ENCODE measurements around the gene DNAJC9. TPM values are rescaled to one million over a fixed set of nuclear protein-coding genes. Genes with fewer than 3 reads are reported as not detected.

The DNAJC9 gene
- total and polyA plus RNA-seq, 7 experiments from 2014 or later: 14.5 to 47.7 (median 27.2) TPM

- Histone ChIP-seq H3K27me3 (ENCODE audit: control insufficient read depth in 2 of 2, insufficient read depth in 2 of 2, low read length in 2 of 2) (no peaks in the 10 kb centered on the region), H3K9me3 (ENCODE audit: control insufficient read depth in 2 of 3, low read length in 3 of 3) (no peaks in the 10 kb centered on the region), H3K27ac (ENCODE audit: low read depth, low read length) (no peak overlapping the region), H3K36me3 (ENCODE audit: control insufficient read depth in 2 of 3, insufficient read depth in 3 of 3, low read length in 3 of 3) (peaks cover 0 to 25% (median 0%) of the 10 kb centered on the region in 3 experiments), H3K4me3 (ENCODE audit: low read length) (no peak overlapping the region), H3K4me1 (ENCODE audit: control insufficient read depth in 2 of 2, insufficient read depth in 2 of 2, low read length in 2 of 2) (no peaks in the 10 kb centered on the region)
- Mint-ChIP-seq H3K9me3 (peaks cover 0 to 2% (median 0%) of the 10 kb centered on the region in 11 donors), H3K27ac (no peak overlapping the region), H3K36me3 (peaks cover 22 to 77% (median 45%) of the 10 kb centered on the region in 5 donors), H3K4me1 (peaks cover 0 to 3% (median 0%) of the 10 kb centered on the region in 7 donors), H3K4me3 (no peak overlapping the region), H3K27me3 (no peaks in the 10 kb centered on the region)
- POLR2A ChIA-PET: no interaction called here
- ATAC-seq (no peak), DNase-seq (no peak)
- intact Hi-C loops (cut with micrococcal nuclease): no loop called here
- CTCF ChIA-PET: interaction anchor here (1.3 kb wide), 1 partner anchor 10 kb away, joined by 3 read pairs; no protein-coding TSS in a partner anchor
Measured at GRCh38 chr10:73217628-73218027, 29.4 kb downstream of the DNAJC9 start.

GRCh38 chr10:73215749-73216148, 31.3 kb downstream of the DNAJC9 start:
- Histone ChIP-seq H3K4me3 (ENCODE audit: low read length) (no peak overlapping the region), H3K9me3 (ENCODE audit: control insufficient read depth in 2 of 3, low read length in 3 of 3) (no peaks in the 10 kb centered on the region), H3K36me3 (ENCODE audit: control insufficient read depth in 2 of 3, insufficient read depth in 3 of 3, low read length in 3 of 3) (peaks cover 0 to 25% (median 0%) of the 10 kb centered on the region in 3 experiments), H3K27ac (ENCODE audit: low read depth, low read length) (no peak overlapping the region), H3K27me3 (ENCODE audit: control insufficient read depth in 2 of 2, insufficient read depth in 2 of 2, low read length in 2 of 2) (no peaks in the 10 kb centered on the region), H3K4me1 (ENCODE audit: control insufficient read depth in 2 of 2, insufficient read depth in 2 of 2, low read length in 2 of 2) (no peaks in the 10 kb centered on the region)
- peaks cover 0 to 2% (median 0%) of the 10 kb centered on the region in 11 donors for H3K9me3 Mint-ChIP-seq
- H3K4me3 Mint-ChIP-seq: no peak overlapping the region
- ChIA-PET CTCF (no interaction called here), POLR2A (no interaction called here)
- no peak overlapping the region for H3K27ac Mint-ChIP-seq
- intact Hi-C loops (cut with micrococcal nuclease): no loop called here
- no peak for DNase-seq
- peaks cover 16 to 75% (median 49%) of the 10 kb centered on the region in 5 donors for H3K36me3 Mint-ChIP-seq
- peaks cover 0 to 2% (median 0%) of the 10 kb centered on the region in 7 donors for H3K4me1 Mint-ChIP-seq
- H3K27me3 Mint-ChIP-seq: no peaks in the 10 kb centered on the region
- ATAC-seq: no peak

GRCh38 chr10:73211106-73211811, 35.8 kb downstream of the DNAJC9 start:
- H3K4me3 ChIP-seq (ENCODE audit: low read length): no peak overlapping the region
- ATAC-seq: no peak

GRCh38 chr10:73210395-73211105, 36.5 kb downstream of the DNAJC9 start:
- POLR2A ChIA-PET: no interaction called here
- Mint-ChIP-seq H3K27ac (no peak overlapping the region), H3K36me3 (peaks cover 13 to 57% (median 30%) of the 10 kb centered on the region in 5 donors), H3K27me3 (no peaks in the 10 kb centered on the region), H3K4me3 (no peak overlapping the region), H3K4me1 (peaks cover 0 to 2% (median 0%) of the 10 kb centered on the region in 7 donors), H3K9me3 (peaks cover 0 to 7% (median 0%) of the 10 kb centered on the region in 11 donors)
- Histone ChIP-seq H3K27ac (ENCODE audit: low read depth, low read length) (no peak overlapping the region), H3K36me3 (ENCODE audit: control insufficient read depth in 2 of 3, insufficient read depth in 3 of 3, low read length in 3 of 3) (peaks cover 0 to 11% (median 0%) of the 10 kb centered on the region in 3 experiments), H3K4me3 (ENCODE audit: low read length) (no peak overlapping the region), H3K9me3 (ENCODE audit: control insufficient read depth in 2 of 3, low read length in 3 of 3) (no peaks in the 10 kb centered on the region), H3K4me1 (ENCODE audit: control insufficient read depth in 2 of 2, insufficient read depth in 2 of 2, low read length in 2 of 2) (no peaks in the 10 kb centered on the region), H3K27me3 (ENCODE audit: control insufficient read depth in 2 of 2, insufficient read depth in 2 of 2, low read length in 2 of 2) (no peaks in the 10 kb centered on the region)
- CTCF ChIA-PET: no interaction called here
- intact Hi-C loops (cut with micrococcal nuclease): no loop called here
- ATAC-seq (no peak), DNase-seq (no peak)

More at GRCh38 chr10:73211106-73211811, 35.8 kb downstream of the DNAJC9 start:
- H3K4me3 Mint-ChIP-seq: no peak overlapping the region
- ChIA-PET POLR2A (no interaction called here), CTCF (no interaction called here)
- peaks cover 9 to 57% (median 31%) of the 10 kb centered on the region in 5 donors for H3K36me3 Mint-ChIP-seq
- H3K27me3 Mint-ChIP-seq: no peaks in the 10 kb centered on the region
- peak overlapping the region in 1 of 9 donors; percentile 12 for H3K27ac Mint-ChIP-seq
- Histone ChIP-seq H3K4me1 (ENCODE audit: control insufficient read depth in 2 of 2, insufficient read depth in 2 of 2, low read length in 2 of 2) (no peaks in the 10 kb centered on the region), H3K27me3 (ENCODE audit: control insufficient read depth in 2 of 2, insufficient read depth in 2 of 2, low read length in 2 of 2) (no peaks in the 10 kb centered on the region), H3K27ac (ENCODE audit: low read depth, low read length) (no peak overlapping the region), H3K9me3 (ENCODE audit: control insufficient read depth in 2 of 3, low read length in 3 of 3) (no peaks in the 10 kb centered on the region), H3K36me3 (ENCODE audit: control insufficient read depth in 2 of 3, insufficient read depth in 3 of 3, low read length in 3 of 3) (peaks cover 0 to 11% (median 0%) of the 10 kb centered on the region in 3 experiments)
- DNase-seq: no peak
- intact Hi-C loops (cut with micrococcal nuclease): no loop called here
- peaks cover 0 to 2% (median 0%) of the 10 kb centered on the region in 11 donors for H3K9me3 Mint-ChIP-seq
- peaks cover 0 to 2% (median 0%) of the 10 kb centered on the region in 7 donors for H3K4me1 Mint-ChIP-seq

- H3K4me3 ChIP-seq (ENCODE audit: low read length): no peak overlapping the region
- ATAC-seq (no peak), DNase-seq (no peak)
- Mint-ChIP-seq H3K4me1 (peaks cover 0 to 2% (median 0%) of the 10 kb centered on the region in 7 donors), H3K27ac (peak overlapping the region in 1 of 9 donors; percentile 18), H3K4me3 (no peak overlapping the region), H3K9me3 (peaks cover 0 to 7% (median 0%) of the 10 kb centered on the region in 11 donors), H3K27me3 (no peaks in the 10 kb centered on the region), H3K36me3 (peaks cover 13 to 53% (median 28%) of the 10 kb centered on the region in 5 donors)
- no peaks in the 10 kb centered on the region for H3K27me3 ChIP-seq (ENCODE audit: control insufficient read depth in 2 of 2, insufficient read depth in 2 of 2, low read length in 2 of 2)
- H3K36me3 ChIP-seq (ENCODE audit: control insufficient read depth in 2 of 3, insufficient read depth in 3 of 3, low read length in 3 of 3): peaks cover 0 to 11% (median 0%) of the 10 kb centered on the region in 3 experiments
- H3K27ac ChIP-seq (ENCODE audit: low read depth, low read length): no peak overlapping the region
- CTCF ChIA-PET: no interaction called here
- H3K4me1 ChIP-seq (ENCODE audit: control insufficient read depth in 2 of 2, insufficient read depth in 2 of 2, low read length in 2 of 2): no peaks in the 10 kb centered on the region
- no peaks in the 10 kb centered on the region for H3K9me3 ChIP-seq (ENCODE audit: control insufficient read depth in 2 of 3, low read length in 3 of 3)
- intact Hi-C loops (cut with micrococcal nuclease): no loop called here
- POLR2A ChIA-PET: no interaction called here
Measured at GRCh38 chr10:73209705-73210104, 37.4 kb downstream of the DNAJC9 start.

GRCh38 chr10:73207883-73208282, 39.2 kb downstream of the DNAJC9 start:
- H3K27ac Mint-ChIP-seq: no peak overlapping the region
- Histone ChIP-seq H3K27me3 (ENCODE audit: control insufficient read depth in 2 of 2, insufficient read depth in 2 of 2, low read length in 2 of 2) (no peaks in the 10 kb centered on the region), H3K27ac (ENCODE audit: low read depth, low read length) (no peak overlapping the region), H3K9me3 (ENCODE audit: control insufficient read depth in 2 of 3, low read length in 3 of 3) (no peaks in the 10 kb centered on the region), H3K4me3 (ENCODE audit: low read length) (no peak overlapping the region), H3K4me1 (ENCODE audit: control insufficient read depth in 2 of 2, insufficient read depth in 2 of 2, low read length in 2 of 2) (no peaks in the 10 kb centered on the region), H3K36me3 (ENCODE audit: control insufficient read depth in 2 of 3, insufficient read depth in 3 of 3, low read length in 3 of 3) (peaks cover 0 to 11% (median 0%) of the 10 kb centered on the region in 3 experiments)
- ChIA-PET CTCF (interaction anchor here (1.2 kb wide), 1 partner anchor 9 kb away, joined by 3 read pairs; no protein-coding TSS in a partner anchor), POLR2A (interaction anchor here (1.0 kb wide), 1 partner anchor 39 kb away, joined by 3 read pairs; the partner anchor contains the start of gene DNAJC9)
- intact Hi-C loops (cut with micrococcal nuclease): no loop called here
- peaks cover 0 to 2% (median 0%) of the 10 kb centered on the region in 7 donors for H3K4me1 Mint-ChIP-seq
- ATAC-seq (no peak), DNase-seq (no peak)
- H3K4me3 Mint-ChIP-seq: no peak overlapping the region
- H3K27me3 Mint-ChIP-seq: no peaks in the 10 kb centered on the region
- H3K36me3 Mint-ChIP-seq: peaks cover 4 to 35% (median 16%) of the 10 kb centered on the region in 5 donors
- peaks cover 0 to 7% (median 0%) of the 10 kb centered on the region in 11 donors for H3K9me3 Mint-ChIP-seq
